ENCODE measurements around the gene ATXN3L. TPM values are rescaled to one million over a fixed set of nuclear protein-coding genes. Genes with fewer than 3 reads are reported as not detected.

ATXN3L gene
- total and polyA plus RNA-seq, 2 experiments from 2014 or later: not detected

DNA sequence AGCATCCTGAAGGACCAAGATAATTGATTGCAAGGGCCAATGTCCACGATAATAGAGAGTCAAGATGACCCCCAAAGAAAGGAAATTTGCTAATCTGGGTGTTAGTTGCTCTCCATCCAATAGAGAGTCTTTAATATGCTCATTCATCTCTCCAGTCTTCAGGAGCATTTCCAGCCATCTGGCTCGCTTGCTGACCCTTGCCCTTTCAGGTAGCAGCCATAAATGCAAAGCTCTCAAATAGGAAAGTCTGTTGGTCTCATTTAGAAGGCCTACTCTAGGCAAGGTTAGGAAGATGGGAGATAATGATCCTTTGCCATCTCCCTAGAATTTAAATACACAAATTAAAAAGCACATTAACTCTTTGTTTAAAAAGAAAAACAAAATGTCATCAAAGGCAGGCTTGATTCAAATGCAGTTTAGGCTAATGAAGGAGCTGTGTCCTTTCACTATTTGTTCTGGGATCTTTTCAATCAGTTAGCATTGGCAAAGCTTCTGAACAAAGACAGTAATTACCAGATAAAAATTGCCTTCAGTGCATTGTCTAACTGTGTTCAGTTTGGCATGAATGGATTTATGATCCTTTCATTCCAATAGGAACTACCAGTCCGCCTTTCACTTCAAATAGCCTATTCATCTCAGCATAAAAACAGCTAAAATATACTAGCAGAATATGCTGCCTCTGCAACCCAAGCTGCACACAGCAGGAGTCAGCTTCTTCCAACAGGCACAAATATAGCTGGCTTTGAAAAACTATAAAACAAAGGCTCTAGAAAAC is 49.6 kb upstream of the ATXN3L start:
- ATAC-seq: no peak
- H3K9me3 Mint-ChIP-seq: no peaks in the 10 kb centered on the region
- H3F3A ChIP-seq (replicated peaks; ENCODE audit: low read depth): no peaks in the 10 kb centered on the region
- H3K4me1 ChIP-seq (ENCODE audit: insufficient read depth): peaks cover 24% of the 10 kb centered on the region
- H3K36me3 ChIP-seq (ENCODE audit: insufficient read depth): no peaks in the 10 kb centered on the region
- H3K79me2 ChIP-seq (replicated peaks; ENCODE audit: insufficient read depth): no peaks in the 10 kb centered on the region
- H3K4me1 Mint-ChIP-seq: peaks cover 21% of the 10 kb centered on the region; the same call in 2 of the 3 replicates
- H3K27me3 Mint-ChIP-seq (ENCODE audit: insufficient read depth, low read depth, poor library complexity): peaks cover 1% of the 10 kb centered on the region
- no peak overlapping the region for H3K4me3 Mint-ChIP-seq
- DNase-seq (ENCODE audit: low spot score): no peak
- no peak overlapping the region for H2AFZ ChIP-seq
- no peak overlapping the region for H3K27ac ChIP-seq (ENCODE audit: low read depth)
- H3K4me3 ChIP-seq: 0 out of 2 replicates have a peak overlapping the region, but pooled peaks have one; percentile 5
- H3K27ac Mint-ChIP-seq: no peak overlapping the region
- no peaks in the 10 kb centered on the region for H3K36me3 Mint-ChIP-seq (ENCODE audit: low read depth)
- peak overlapping the region; percentile 57; the same call in 1 of the 2 replicates for H3K4me2 ChIP-seq
- TF ChIP-seq, protein P1, sequence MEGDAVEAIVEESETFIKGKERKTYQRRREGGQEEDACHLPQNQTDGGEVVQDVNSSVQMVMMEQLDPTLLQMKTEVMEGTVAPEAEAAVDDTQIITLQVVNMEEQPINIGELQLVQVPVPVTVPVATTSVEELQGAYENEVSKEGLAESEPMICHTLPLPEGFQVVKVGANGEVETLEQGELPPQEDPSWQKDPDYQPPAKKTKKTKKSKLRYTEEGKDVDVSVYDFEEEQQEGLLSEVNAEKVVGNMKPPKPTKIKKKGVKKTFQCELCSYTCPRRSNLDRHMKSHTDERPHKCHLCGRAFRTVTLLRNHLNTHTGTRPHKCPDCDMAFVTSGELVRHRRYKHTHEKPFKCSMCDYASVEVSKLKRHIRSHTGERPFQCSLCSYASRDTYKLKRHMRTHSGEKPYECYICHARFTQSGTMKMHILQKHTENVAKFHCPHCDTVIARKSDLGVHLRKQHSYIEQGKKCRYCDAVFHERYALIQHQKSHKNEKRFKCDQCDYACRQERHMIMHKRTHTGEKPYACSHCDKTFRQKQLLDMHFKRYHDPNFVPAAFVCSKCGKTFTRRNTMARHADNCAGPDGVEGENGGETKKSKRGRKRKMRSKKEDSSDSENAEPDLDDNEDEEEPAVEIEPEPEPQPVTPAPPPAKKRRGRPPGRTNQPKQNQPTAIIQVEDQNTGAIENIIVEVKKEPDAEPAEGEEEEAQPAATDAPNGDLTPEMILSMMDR (conservative IDR thresholded peaks at IDR 0.05; ENCODE audit: low read depth in 2 of 2): no peak
- TF ChIP-seq STAT1 (IDR thresholded peaks at IDR 0.05; ENCODE audit: unreplicated experiment) (no peak), EZH2 (IDR thresholded peaks at IDR 0.05; ENCODE audit: low read depth, unreplicated experiment) (no peak), EZH2phosphoT487 (IDR thresholded peaks at IDR 0.05; ENCODE audit: unreplicated experiment) (no peak), POLR2AphosphoS5 (IDR thresholded peaks at IDR 0.05; ENCODE audit: low read depth) (no peak)
- TF ChIP-seq, protein P2, sequence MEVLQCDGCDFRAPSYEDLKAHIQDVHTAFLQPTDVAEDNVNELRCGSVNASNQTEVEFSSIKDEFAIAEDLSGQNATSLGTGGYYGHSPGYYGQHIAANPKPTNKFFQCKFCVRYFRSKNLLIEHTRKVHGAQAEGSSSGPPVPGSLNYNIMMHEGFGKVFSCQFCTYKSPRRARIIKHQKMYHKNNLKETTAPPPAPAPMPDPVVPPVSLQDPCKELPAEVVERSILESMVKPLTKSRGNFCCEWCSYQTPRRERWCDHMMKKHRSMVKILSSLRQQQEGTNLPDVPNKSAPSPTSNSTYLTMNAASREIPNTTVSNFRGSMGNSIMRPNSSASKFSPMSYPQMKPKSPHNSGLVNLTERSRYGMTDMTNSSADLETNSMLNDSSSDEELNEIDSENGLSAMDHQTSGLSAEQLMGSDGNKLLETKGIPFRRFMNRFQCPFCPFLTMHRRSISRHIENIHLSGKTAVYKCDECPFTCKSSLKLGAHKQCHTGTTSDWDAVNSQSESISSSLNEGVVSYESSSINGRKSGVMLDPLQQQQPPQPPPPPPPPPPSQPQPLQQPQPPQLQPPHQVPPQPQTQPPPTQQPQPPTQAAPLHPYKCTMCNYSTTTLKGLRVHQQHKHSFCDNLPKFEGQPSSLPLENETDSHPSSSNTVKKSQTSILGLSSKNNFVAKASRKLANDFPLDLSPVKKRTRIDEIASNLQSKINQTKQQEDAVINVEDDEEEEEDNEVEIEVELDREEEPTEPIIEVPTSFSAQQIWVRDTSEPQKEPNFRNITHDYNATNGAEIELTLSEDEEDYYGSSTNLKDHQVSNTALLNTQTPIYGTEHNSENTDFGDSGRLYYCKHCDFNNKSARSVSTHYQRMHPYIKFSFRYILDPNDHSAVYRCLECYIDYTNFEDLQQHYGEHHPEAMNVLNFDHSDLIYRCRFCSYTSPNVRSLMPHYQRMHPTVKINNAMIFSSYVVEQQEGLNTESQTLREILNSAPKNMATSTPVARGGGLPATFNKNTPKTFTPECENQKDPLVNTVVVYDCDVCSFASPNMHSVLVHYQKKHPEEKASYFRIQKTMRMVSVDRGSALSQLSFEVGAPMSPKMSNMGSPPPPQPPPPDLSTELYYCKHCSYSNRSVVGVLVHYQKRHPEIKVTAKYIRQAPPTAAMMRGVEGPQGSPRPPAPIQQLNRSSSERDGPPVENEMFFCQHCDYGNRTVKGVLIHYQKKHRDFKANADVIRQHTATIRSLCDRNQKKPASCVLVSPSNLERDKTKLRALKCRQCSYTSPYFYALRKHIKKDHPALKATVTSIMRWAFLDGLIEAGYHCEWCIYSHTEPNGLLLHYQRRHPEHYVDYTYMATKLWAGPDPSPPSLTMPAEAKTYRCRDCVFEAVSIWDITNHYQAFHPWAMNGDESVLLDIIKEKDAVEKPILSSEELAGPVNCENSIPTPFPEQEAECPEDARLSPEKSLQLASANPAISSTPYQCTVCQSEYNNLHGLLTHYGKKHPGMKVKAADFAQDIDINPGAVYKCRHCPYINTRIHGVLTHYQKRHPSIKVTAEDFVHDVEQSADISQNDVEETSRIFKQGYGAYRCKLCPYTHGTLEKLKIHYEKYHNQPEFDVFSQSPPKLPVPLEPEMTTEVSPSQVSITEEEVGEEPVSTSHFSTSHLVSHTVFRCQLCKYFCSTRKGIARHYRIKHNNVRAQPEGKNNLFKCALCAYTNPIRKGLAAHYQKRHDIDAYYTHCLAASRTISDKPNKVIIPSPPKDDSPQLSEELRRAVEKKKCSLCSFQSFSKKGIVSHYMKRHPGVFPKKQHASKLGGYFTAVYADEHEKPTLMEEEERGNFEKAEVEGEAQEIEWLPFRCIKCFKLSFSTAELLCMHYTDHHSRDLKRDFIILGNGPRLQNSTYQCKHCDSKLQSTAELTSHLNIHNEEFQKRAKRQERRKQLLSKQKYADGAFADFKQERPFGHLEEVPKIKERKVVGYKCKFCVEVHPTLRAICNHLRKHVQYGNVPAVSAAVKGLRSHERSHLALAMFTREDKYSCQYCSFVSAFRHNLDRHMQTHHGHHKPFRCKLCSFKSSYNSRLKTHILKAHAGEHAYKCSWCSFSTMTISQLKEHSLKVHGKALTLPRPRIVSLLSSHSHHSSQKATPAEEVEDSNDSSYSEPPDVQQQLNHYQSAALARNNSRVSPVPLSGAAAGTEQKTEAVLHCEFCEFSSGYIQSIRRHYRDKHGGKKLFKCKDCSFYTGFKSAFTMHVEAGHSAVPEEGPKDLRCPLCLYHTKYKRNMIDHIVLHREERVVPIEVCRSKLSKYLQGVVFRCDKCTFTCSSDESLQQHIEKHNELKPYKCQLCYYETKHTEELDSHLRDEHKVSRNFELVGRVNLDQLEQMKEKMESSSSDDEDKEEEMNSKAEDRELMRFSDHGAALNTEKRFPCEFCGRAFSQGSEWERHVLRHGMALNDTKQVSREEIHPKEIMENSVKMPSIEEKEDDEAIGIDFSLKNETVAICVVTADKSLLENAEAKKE (CRISPR knock-in tag; IDR thresholded peaks at IDR 0.05): no peak
- H4K20me1 ChIP-seq (replicated peaks; ENCODE audit: insufficient read depth): no peaks in the 10 kb centered on the region
- no peaks in the 10 kb centered on the region for H3K9me2 ChIP-seq (ENCODE audit: insufficient read depth)
- no peaks in the 10 kb centered on the region for H3K27me3 ChIP-seq (ENCODE audit: insufficient read depth)
